ENCODE results near the gene ARHGAP42. TPM values are rescaled to one million over a fixed set of nuclear protein-coding genes. Genes with fewer than 3 reads are reported as not detected.

The ARHGAP42 gene
- total and polyA plus RNA-seq, 4 donors = 3.8 to 17.2 (median 12.0) TPM

DNA sequence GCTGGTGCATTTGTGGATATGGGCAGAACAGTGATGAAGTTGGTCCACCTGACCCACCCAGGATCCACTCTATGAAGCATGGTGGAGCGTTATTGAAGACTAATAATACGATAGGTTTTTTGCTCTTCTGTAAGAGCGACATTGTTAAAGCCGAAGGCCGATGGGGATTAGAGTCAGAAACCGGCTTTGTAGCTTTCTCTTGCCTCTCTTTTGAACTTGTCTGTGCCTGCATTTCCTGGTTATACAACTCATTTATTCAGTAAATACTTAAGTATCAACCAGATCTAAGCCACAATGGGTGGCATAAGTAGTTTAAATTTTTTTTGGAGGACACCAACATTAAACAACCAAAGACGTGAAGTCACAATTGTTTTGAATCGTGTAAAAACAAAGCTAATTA, 93.4 kb downstream of the ARHGAP42 start:
- no peak overlapping the region for H3K4me3 ChIP-seq (ENCODE audit: low read depth in 1 of 3, low read length in 3 of 3)
- no peaks in the 10 kb centered on the region for H3K9me3 ChIP-seq (ENCODE audit: control insufficient read depth in 4 of 4, low read length in 3 of 4)
- no peak for TF ChIP-seq FOXA1 (IDR thresholded peaks at IDR 0.05)
- no peak for TF ChIP-seq GABPA (IDR thresholded peaks at IDR 0.05 in 1 of 2, conservative IDR thresholded peaks at IDR 0.05 in 1 of 2)
- TF ChIP-seq RAD21 (IDR thresholded peaks at IDR 0.05) = no peak
- TF ChIP-seq SP1 (IDR thresholded peaks at IDR 0.05) = no peak
- no peak for TF ChIP-seq HNF4A (conservative IDR thresholded peaks at IDR 0.05)
- TF ChIP-seq, protein P1, sequence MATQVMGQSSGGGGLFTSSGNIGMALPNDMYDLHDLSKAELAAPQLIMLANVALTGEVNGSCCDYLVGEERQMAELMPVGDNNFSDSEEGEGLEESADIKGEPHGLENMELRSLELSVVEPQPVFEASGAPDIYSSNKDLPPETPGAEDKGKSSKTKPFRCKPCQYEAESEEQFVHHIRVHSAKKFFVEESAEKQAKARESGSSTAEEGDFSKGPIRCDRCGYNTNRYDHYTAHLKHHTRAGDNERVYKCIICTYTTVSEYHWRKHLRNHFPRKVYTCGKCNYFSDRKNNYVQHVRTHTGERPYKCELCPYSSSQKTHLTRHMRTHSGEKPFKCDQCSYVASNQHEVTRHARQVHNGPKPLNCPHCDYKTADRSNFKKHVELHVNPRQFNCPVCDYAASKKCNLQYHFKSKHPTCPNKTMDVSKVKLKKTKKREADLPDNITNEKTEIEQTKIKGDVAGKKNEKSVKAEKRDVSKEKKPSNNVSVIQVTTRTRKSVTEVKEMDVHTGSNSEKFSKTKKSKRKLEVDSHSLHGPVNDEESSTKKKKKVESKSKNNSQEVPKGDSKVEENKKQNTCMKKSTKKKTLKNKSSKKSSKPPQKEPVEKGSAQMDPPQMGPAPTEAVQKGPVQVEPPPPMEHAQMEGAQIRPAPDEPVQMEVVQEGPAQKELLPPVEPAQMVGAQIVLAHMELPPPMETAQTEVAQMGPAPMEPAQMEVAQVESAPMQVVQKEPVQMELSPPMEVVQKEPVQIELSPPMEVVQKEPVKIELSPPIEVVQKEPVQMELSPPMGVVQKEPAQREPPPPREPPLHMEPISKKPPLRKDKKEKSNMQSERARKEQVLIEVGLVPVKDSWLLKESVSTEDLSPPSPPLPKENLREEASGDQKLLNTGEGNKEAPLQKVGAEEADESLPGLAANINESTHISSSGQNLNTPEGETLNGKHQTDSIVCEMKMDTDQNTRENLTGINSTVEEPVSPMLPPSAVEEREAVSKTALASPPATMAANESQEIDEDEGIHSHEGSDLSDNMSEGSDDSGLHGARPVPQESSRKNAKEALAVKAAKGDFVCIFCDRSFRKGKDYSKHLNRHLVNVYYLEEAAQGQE (IDR thresholded peaks at IDR 0.05) = no peak
- TF ChIP-seq, protein P2, sequence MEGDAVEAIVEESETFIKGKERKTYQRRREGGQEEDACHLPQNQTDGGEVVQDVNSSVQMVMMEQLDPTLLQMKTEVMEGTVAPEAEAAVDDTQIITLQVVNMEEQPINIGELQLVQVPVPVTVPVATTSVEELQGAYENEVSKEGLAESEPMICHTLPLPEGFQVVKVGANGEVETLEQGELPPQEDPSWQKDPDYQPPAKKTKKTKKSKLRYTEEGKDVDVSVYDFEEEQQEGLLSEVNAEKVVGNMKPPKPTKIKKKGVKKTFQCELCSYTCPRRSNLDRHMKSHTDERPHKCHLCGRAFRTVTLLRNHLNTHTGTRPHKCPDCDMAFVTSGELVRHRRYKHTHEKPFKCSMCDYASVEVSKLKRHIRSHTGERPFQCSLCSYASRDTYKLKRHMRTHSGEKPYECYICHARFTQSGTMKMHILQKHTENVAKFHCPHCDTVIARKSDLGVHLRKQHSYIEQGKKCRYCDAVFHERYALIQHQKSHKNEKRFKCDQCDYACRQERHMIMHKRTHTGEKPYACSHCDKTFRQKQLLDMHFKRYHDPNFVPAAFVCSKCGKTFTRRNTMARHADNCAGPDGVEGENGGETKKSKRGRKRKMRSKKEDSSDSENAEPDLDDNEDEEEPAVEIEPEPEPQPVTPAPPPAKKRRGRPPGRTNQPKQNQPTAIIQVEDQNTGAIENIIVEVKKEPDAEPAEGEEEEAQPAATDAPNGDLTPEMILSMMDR (IDR thresholded peaks at IDR 0.05; ENCODE audit: low read depth, low read length, missing input control) = no peak
- TF ChIP-seq, protein P3, sequence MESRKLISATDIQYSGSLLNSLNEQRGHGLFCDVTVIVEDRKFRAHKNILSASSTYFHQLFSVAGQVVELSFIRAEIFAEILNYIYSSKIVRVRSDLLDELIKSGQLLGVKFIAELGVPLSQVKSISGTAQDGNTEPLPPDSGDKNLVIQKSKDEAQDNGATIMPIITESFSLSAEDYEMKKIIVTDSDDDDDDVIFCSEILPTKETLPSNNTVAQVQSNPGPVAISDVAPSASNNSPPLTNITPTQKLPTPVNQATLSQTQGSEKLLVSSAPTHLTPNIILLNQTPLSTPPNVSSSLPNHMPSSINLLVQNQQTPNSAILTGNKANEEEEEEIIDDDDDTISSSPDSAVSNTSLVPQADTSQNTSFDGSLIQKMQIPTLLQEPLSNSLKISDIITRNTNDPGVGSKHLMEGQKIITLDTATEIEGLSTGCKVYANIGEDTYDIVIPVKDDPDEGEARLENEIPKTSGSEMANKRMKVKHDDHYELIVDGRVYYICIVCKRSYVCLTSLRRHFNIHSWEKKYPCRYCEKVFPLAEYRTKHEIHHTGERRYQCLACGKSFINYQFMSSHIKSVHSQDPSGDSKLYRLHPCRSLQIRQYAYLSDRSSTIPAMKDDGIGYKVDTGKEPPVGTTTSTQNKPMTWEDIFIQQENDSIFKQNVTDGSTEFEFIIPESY (IDR thresholded peaks at IDR 0.05) = no peak
- TF ChIP-seq HNF4G (IDR thresholded peaks at IDR 0.05) = no peak
- no peak for TF ChIP-seq RXRA (IDR thresholded peaks at IDR 0.05)
- no peak for TF ChIP-seq FOXA2 (IDR thresholded peaks at IDR 0.05)
- TF ChIP-seq TAF1 (conservative IDR thresholded peaks at IDR 0.05) = no peak
- no peak for TF ChIP-seq JUND (IDR thresholded peaks at IDR 0.05)
- TF ChIP-seq, protein P4, sequence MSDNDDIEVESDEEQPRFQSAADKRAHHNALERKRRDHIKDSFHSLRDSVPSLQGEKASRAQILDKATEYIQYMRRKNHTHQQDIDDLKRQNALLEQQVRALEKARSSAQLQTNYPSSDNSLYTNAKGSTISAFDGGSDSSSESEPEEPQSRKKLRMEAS (IDR thresholded peaks at IDR 0.05) = no peak
- TF ChIP-seq EGR1 (IDR thresholded peaks at IDR 0.05; ENCODE audit: low read depth in 2 of 2) = no peak
- no peak for TF ChIP-seq NR2F2 (IDR thresholded peaks at IDR 0.05)
- TF ChIP-seq, protein P5, sequence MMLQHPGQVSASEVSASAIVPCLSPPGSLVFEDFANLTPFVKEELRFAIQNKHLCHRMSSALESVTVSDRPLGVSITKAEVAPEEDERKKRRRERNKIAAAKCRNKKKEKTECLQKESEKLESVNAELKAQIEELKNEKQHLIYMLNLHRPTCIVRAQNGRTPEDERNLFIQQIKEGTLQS (IDR thresholded peaks at IDR 0.05) = no peak
- TF ChIP-seq YY1 (IDR thresholded peaks at IDR 0.05) = no peak
- 96% methylated on average over 8 of the region's 8 CpGs for WGBS
- no peaks in the 10 kb centered on the region for H3K27me3 ChIP-seq (ENCODE audit: control insufficient read depth in 4 of 4, insufficient read depth in 4 of 4, low read length in 3 of 4)
- H3K4me1 ChIP-seq (ENCODE audit: control insufficient read depth in 4 of 4, insufficient read depth in 4 of 4, low read length in 3 of 4) = peaks cover 5 to 28% (median 22%) of the 10 kb centered on the region in 4 donors
- no peaks in the 10 kb centered on the region for H3K36me3 ChIP-seq (ENCODE audit: control insufficient read depth in 4 of 4, insufficient read depth in 3 of 4, low read depth in 1 of 4, low read length in 3 of 4)
- no peak for DNase-seq (ENCODE audit: low spot score)
- no peak overlapping the region for H3K9ac ChIP-seq (ENCODE audit: low read depth in 1 of 2, low read length in 2 of 2)
- no peak overlapping the region for H3K27ac ChIP-seq (ENCODE audit: low read depth in 1 of 2, low read length in 2 of 2)

Measured in liver (tissue), 9 donors.